B cell (primary cell): ENCODE data around the gene RPP25L. TPM values are rescaled to one million over a fixed set of nuclear protein-coding genes. Genes with fewer than 3 reads are reported as not detected.

ENCODE experiments used
- ATAC-seq: fragments of 200-7000 bp; cut with Tn5 transposase; one replicate; pipeline ENCODE4 v1.10.0; 2021; ENCODE audit warnings: low read depth, mild to moderate bottlenecking, moderate number of reproducible peaks, moderate library complexity
- CTCF ChIA-PET: fragments of 350-600 bp; sonication (Branson Sonifier 250); formaldehyde crosslinking; loops from one replicate; lab custom pipeline; 2021; ENCODE audit warnings: antibody characterized with exemption, inconsistent platforms; lab: Charles Lee
- POLR2A ChIA-PET: fragments of 350-600 bp; sonication (Branson Sonifier 250); formaldehyde crosslinking; loops from one replicate; lab custom pipeline; 2021; ENCODE audit warnings: antibody characterized with exemption; lab: Charles Lee
- DNase-seq: peaks from one replicate; pipeline ENCODE4 v3.0.0; 2013
- H2AFZ ChIP-seq: 2 replicates; pipeline ENCODE4 v1.6.1; 2012; ENCODE audit warnings: mild to moderate bottlenecking, low read depth, low read length; ENCODE audit not compliant: insufficient read depth, poor library complexity, severe bottlenecking
- H3K27ac ChIP-seq, 2 donors: 1 replicate in 1 of 2; 2 replicates in 1 of 2; pipeline ENCODE4 v1.5.1; 2012 to 2013; ENCODE audit warnings: low read length in 2 of 2, mild to moderate bottlenecking in 2 of 2, moderate library complexity in 1 of 2
- H3K27me3 ChIP-seq, 4 experiments: fragments of 200-600 bp in 1 of 4; sonication (generic) in 1 of 4; replicated peaks in 1 of 4; 1 replicate in 2 of 4; 2 replicates in 2 of 4; pipeline versions ENCODE4 v1.6.1 to v1.7.0; 2013 to 2016; ENCODE audit warnings: low read length in 3 of 4, mild to moderate bottlenecking in 2 of 4, mixed read lengths in 1 of 4, moderate library complexity in 1 of 4; ENCODE audit not compliant: insufficient read depth in 4 of 4, control insufficient read depth in 3 of 4; ENCODE audit errors: control extremely low read depth in 1 of 4
- H3K36me3 ChIP-seq, 2 experiments: replicated peaks in 1 of 2; 1 replicate in 1 of 2; 2 replicates in 1 of 2; pipeline versions ENCODE4 v1.6.1 to v1.7.1; 2013; ENCODE audit warnings: low read length in 1 of 2; ENCODE audit not compliant: insufficient read depth in 2 of 2, control insufficient read depth in 1 of 2; ENCODE audit errors: control extremely low read depth in 1 of 2, extremely low read depth in 1 of 2
- H3K4me1 ChIP-seq, 2 donors: fragments of 200-600 bp in 1 of 2; sonication (generic) in 1 of 2; 1 replicate in 1 of 2; 2 replicates in 1 of 2; pipeline versions ENCODE4 v1.5.1 to v1.6.1; 2013 to 2017; ENCODE audit warnings: low read length in 2 of 2; ENCODE audit not compliant: control insufficient read depth in 2 of 2, insufficient read depth in 2 of 2
- H3K4me2 ChIP-seq: replicated peaks from 2 replicates; pipeline ENCODE3; 2012; ENCODE audit warnings: mild to moderate bottlenecking, low read depth, low read length; ENCODE audit not compliant: poor library complexity, severe bottlenecking
- H3K4me3 ChIP-seq, 5 experiments: fragments of 200-600 bp in 1 of 5; sonication (generic) in 1 of 5; 1 replicate in 3 of 5; 2 replicates in 2 of 5; pipeline versions ENCODE4 v1.5.1 to v1.7.0; 2011 to 2016; ENCODE audit warnings: low read length in 4 of 5, mild to moderate bottlenecking in 4 of 5, low read depth in 2 of 5, control low read depth in 1 of 5, moderate library complexity in 1 of 5; ENCODE audit not compliant: insufficient read depth in 1 of 5; ENCODE audit errors: control extremely low read depth in 1 of 5, extremely low read depth in 1 of 5
- H3K79me2 ChIP-seq: fragments of 200-600 bp; sonication (generic); one replicate; pipeline ENCODE4 v1.6.0; 2016; ENCODE audit warnings: low read length; ENCODE audit not compliant: control insufficient read depth, insufficient read depth
- H3K9ac ChIP-seq: fragments of 200-600 bp; sonication (generic); 2 replicates; pipeline ENCODE4 v1.6.1; 2017; ENCODE audit warnings: mild to moderate bottlenecking, low read length, moderate library complexity
- H3K9me3 ChIP-seq, 3 donors: one replicate each; pipeline versions ENCODE4 v1.6.1 to v1.7.1; 2013; ENCODE audit warnings: low read length in 2 of 3; ENCODE audit not compliant: control insufficient read depth in 2 of 3, insufficient read depth in 1 of 3; ENCODE audit errors: control extremely low read depth in 1 of 3
- H4K20me1 ChIP-seq: 2 replicates; pipeline ENCODE4 v1.6.0; 2012; ENCODE audit warnings: mild to moderate bottlenecking, low read length; ENCODE audit not compliant: insufficient read depth, control insufficient read depth, poor library complexity, severe bottlenecking
- H3K27ac Mint-ChIP-seq: one replicate; pipeline ENCODE4 v1.8.0; 2021; ENCODE audit warnings: mixed read lengths
- H3K27me3 Mint-ChIP-seq: one replicate; pipeline ENCODE4 v1.8.0; 2021; ENCODE audit warnings: mixed read lengths
- H3K4me1 Mint-ChIP-seq: one replicate; pipeline ENCODE4 v1.8.0; 2021; ENCODE audit warnings: mixed read lengths
- H3K4me3 Mint-ChIP-seq: one replicate; pipeline ENCODE4 v1.8.0; 2021; ENCODE audit warnings: mixed read lengths
- H3K9me3 Mint-ChIP-seq: one replicate; pipeline ENCODE4 v1.8.0; 2022; ENCODE audit warnings: mixed read lengths; ENCODE audit not compliant: insufficient read depth
- CTCF ChIP-seq: fragments of 200-600 bp; IDR thresholded peaks from one replicate; pipeline ENCODE4 v1.8.0; 2022; ENCODE audit warnings: antibody characterized with exemption, mild to moderate bottlenecking
- EZH2 ChIP-seq: IDR thresholded peaks from 2 replicates; pipeline ENCODE4 v1.6.1; 2012; ENCODE audit warnings: borderline replicate concordance, low read depth, mild to moderate bottlenecking, moderate library complexity, low read length; ENCODE audit not compliant: insufficient read depth, poor library complexity, severe bottlenecking
- WGBS: methylation state at CpG from one replicate; pipeline ENCODE4 v1.1.5; 2013; ENCODE audit warnings: missing lambda C conversion rate; ENCODE audit not compliant: insufficient coverage; 5-methylcytosine and 5-hydroxymethylcytosine counted together
- intact Hi-C: fragments of 100-400 bp; cut with micrococcal nuclease; formaldehyde crosslinking; loops from one replicate; pipeline ENCODE4 v1.10.0; 2022
- polyA plus RNA-seq: library from polyadenylated mRNA; depleted of rRNA; stranded (reverse); fragments of >200 nt; gene quantifications from 2 replicates; pipeline ENCODE4 v1.2.3, GENCODE V29; 2012
- total RNA-seq, 2 donors: library from RNA; stranded (reverse); fragments of 120-200 nt in 1 of 2; gene quantifications; 1 replicate in 1 of 2; 2 replicates in 1 of 2; pipeline versions ENCODE4 v1.2.3 to v1.2.4, GENCODE V29; 2013 to 2022

Gene RPP25L
- total and polyA plus RNA-seq, 2 donors (not counting 1 experiment from before 2014, with no cell fraction given) = 20.2 to 27.0 TPM

- no peak within 1 kb of the TSS for H3K27ac ChIP-seq
- peak within 1 kb of the TSS; percentile 77 for H2AFZ ChIP-seq
- ATAC-seq (no peak), DNase-seq (peak; percentile 50)
- intact Hi-C loops = loop anchor here (5.0 to 10.0 kb wide), 2 partner anchors 258 to 965 kb away; no protein-coding TSS in a partner anchor
- H4K20me1 ChIP-seq = no peaks in the 10 kb centered on the region
- peaks cover 0 to 32% (median 0%) of the 10 kb centered on the region in 3 donors for H3K9me3 ChIP-seq
- peak within 1 kb of the TSS; percentile 81 for H3K4me3 Mint-ChIP-seq
- peaks cover 46 to 49% of the 10 kb centered on the region in 2 donors for H3K4me1 ChIP-seq
- peaks cover 40% of the 10 kb centered on the region for H3K4me1 Mint-ChIP-seq
- no peaks in the 10 kb centered on the region for H3K9me3 Mint-ChIP-seq
- H3K9ac ChIP-seq = peak within 1 kb of the TSS; percentile 79
- peak within 1 kb of the TSS in 4 of 5 experiments; percentile 38 to 73 (median 54) for H3K4me3 ChIP-seq
- 1% methylated on average over 103 of the region's 104 CpGs for WGBS
- ChIA-PET POLR2A (no interaction called here), CTCF (no interaction called here)
- H3K27me3 Mint-ChIP-seq = peaks cover 80% of the 10 kb centered on the region
- H3K36me3 ChIP-seq = no peaks in the 10 kb centered on the region
- TF ChIP-seq EZH2 = peak; percentile 9
- no peak for TF ChIP-seq CTCF
- H3K27ac Mint-ChIP-seq = peak within 1 kb of the TSS; percentile 34
- H3K79me2 ChIP-seq = no peaks in the 10 kb centered on the region
- peaks cover 0 to 92% (median 66%) of the 10 kb centered on the region in 4 experiments for H3K27me3 ChIP-seq
- peak within 1 kb of the TSS; percentile 99 for H3K4me2 ChIP-seq
Observed at GRCh38 chr9:34589636-34590380, 22.1 kb downstream of the RPP25L start, which contains the start of gene CNTFR. Gene CNTFR, minus strand, starts transcription at chr9:34589724. Its CDS starts 20,743 bp downstream, at chr9:34568981.
